ENCODE measurements around the gene PCK1. TPM values are rescaled to one million over a fixed set of nuclear protein-coding genes. Genes with fewer than 3 reads are reported as not detected.
A peak's percentile ranks its signal among the peaks of the same experiment; 100 is the strongest.

The PCK1 gene
- total and polyA plus RNA-seq, 2 of the 13 experiments (the other 11 are each of a cell fraction or from before 2014, with no cell fraction given) = 6.5 to 12.6 TPM

- Histone ChIP-seq H2AFZ (ENCODE audit: low read length) (no peak overlapping the region), H3K27me3 (ENCODE audit: control insufficient read depth in 1 of 2, insufficient read depth in 2 of 2, low read length in 2 of 2) (peaks cover 1 to 5% of the 10 kb centered on the region in 2 experiments; a peak in 1 of 5 replicates), H3K9ac (ENCODE audit: insufficient read depth, low read depth, low read length) (no peak overlapping the region), H3K9me3 (ENCODE audit: low read length) (no peaks in the 10 kb centered on the region), H3K4me1 (ENCODE audit: insufficient read depth, low read length) (peaks cover 82% of the 10 kb centered on the region), H4K20me1 (ENCODE audit: insufficient read depth, low read length) (no peaks in the 10 kb centered on the region), H3K79me2 (ENCODE audit: insufficient read depth, low read length) (no peaks in the 10 kb centered on the region), H3K36me3 (replicated peaks in 1 of 2; ENCODE audit: control insufficient read depth in 1 of 2, insufficient read depth in 2 of 2, low read length in 2 of 2) (no peaks in the 10 kb centered on the region), H3K27ac (ENCODE audit: extremely low read length, insufficient read depth, low read length) (no peak overlapping the region), H3K4me2 (ENCODE audit: low read depth, low read length) (0 out of 2 replicates have a peak overlapping the region, but pooled peaks have one; percentile 12), H3K4me3 (replicated peaks in 1 of 3; ENCODE audit: insufficient read depth in 1 of 3, low read depth in 2 of 3, low read length in 3 of 3) (no peak overlapping the region)
- DNase-seq (ENCODE audit: low spot score) = no peak
- ChIA-PET CTCF (ENCODE audit: low intra/inter-chr PET ratio, low total read pairs) (no interaction called here), POLR2A (interaction anchor here (1.1 to 12.9 kb wide), 5 partner anchors 8 to 19 kb away, joined by 3 to 96 read pairs (median 21); partner anchors contain the start of gene PCK1)
- 43% methylated on average over 11 of the region's 11 CpGs for WGBS (ENCODE audit: low lambda C conversion rate)
- no TSS peak for BruUV-seq (replicated peaks)
- in situ Hi-C loops (cut with HindIII; ENCODE audit: extremely low pct_ligation_motif_present, low pct_unique_long_range_greater_than_20kb) = no loop called here
- no peak for FAIRE-seq
- intact Hi-C loops (cut with micrococcal nuclease; ENCODE audit: unreplicated experiment) = no loop called here
- TF ChIP-seq PRDM15 (CRISPR knock-in tag; IDR thresholded peaks at IDR 0.05) (no peak), HIVEP1 (CRISPR knock-in tag; IDR thresholded peaks at IDR 0.05) (peak; percentile 23; the same call in 1 of the 2 replicates), ZNF580 (CRISPR knock-in tag; IDR thresholded peaks at IDR 0.05; ENCODE audit: borderline replicate concordance, low read depth) (no peak), ZNF501 (CRISPR knock-in tag; IDR thresholded peaks at IDR 0.05) (0 out of 2 replicates have a peak, but pooled peaks have one; percentile 22), ZNF691 (CRISPR knock-in tag; IDR thresholded peaks at IDR 0.05; ENCODE audit: borderline replicate concordance, low read depth) (no peak), TARDBP (CRISPR knock-in tag; IDR thresholded peaks at IDR 0.05) (no peak), HCFC1 (IDR thresholded peaks at IDR 0.05; ENCODE audit: low read depth, low read length) (no peak), ATF1 (CRISPR knock-in tag; IDR thresholded peaks at IDR 0.05) (no peak), KLF15 (CRISPR knock-in tag; IDR thresholded peaks at IDR 0.05; ENCODE audit: borderline replicate concordance) (no peak), ZNF839 (CRISPR knock-in tag; IDR thresholded peaks at IDR 0.05; ENCODE audit: borderline replicate concordance) (no peak), ZNF616 (CRISPR knock-in tag; IDR thresholded peaks at IDR 0.05; ENCODE audit: low read depth) (no peak)
- no peak for ATAC-seq
These were observed 18.5 kb downstream of the PCK1 start for GRCh38 chr20:57579331-57579897.
